H1 (cell line): ENCODE data around the gene PHC3. TPM values are rescaled to one million over a fixed set of nuclear protein-coding genes. Genes with fewer than 3 reads are reported as not detected.

Experiments used
- BACH1 ChIP-seq: IDR thresholded peaks from 2 replicates; pipeline ENCODE4 v1.6.1; 2012; ENCODE audit warnings: low read length, improper control_type of control experiment
- CHD1 ChIP-seq: IDR thresholded peaks from 2 replicates; pipeline ENCODE4 v1.6.1; 2012; ENCODE audit warnings: low read depth, low read length, improper control_type of control experiment
- CREB1 ChIP-seq: IDR thresholded peaks from 2 replicates; pipeline ENCODE4 v1.6.1; 2012; ENCODE audit warnings: inconsistent platforms
- KDM1A ChIP-seq: fragments of 200-600, 300-600 bp; sonication (generic); IDR thresholded peaks from 2 replicates; pipeline ENCODE4 v1.7.1; 2016; ENCODE audit warnings: mild to moderate bottlenecking, low read length, borderline replicate concordance
- SIN3A ChIP-seq, 2 experiments: IDR thresholded peaks in 1 of 2; conservative IDR thresholded peaks in 1 of 2; 2 replicates each; pipeline ENCODE4 v1.6.1; 2011 to 2012; ENCODE audit warnings: low read length in 2 of 2, improper control_type of control experiment in 1 of 2, low read depth in 1 of 2, mild to moderate bottlenecking in 1 of 2
- polyA plus RNA-seq, 7 experiments: library from polyadenylated mRNA; depleted of rRNA in 3 of 7; stranded (reverse) in 5 of 7; unstranded in 2 of 7; fragments of >200 nt in 5 of 7; fragments of 200-250 nt in 2 of 7; gene quantifications; 1 replicate in 5 of 7; 2 replicates in 1 of 7; 4 replicates in 1 of 7; pipeline versions ENCODE4 v1.2.1 to v1.2.3, GENCODE V29; 2011 to 2013; ENCODE audit warnings: missing spikeins in 2 of 7, mixed read lengths in 2 of 7
- total RNA-seq: library from RNA; stranded (reverse); fragmentation: NEBNext Ultra II Directional; extraction: Animal tissue kit (Norgen Biotek cat#: 25700); gene quantifications from 2 replicates; pipeline ENCODE4 v1.2.1, GENCODE V29; 2021

Gene PHC3
- total and polyA plus RNA-seq, 2 of the 8 experiments (the other 6 are each of a cell fraction or from before 2014, with no cell fraction given) = 26.4 to 29.2 TPM

- TF ChIP-seq BACH1 (no peak), CHD1 (no peak), KDM1A (no peak), CREB1 (no peak), SIN3A (conservative IDR thresholded peaks at IDR 0.05 in 1 of 2, IDR thresholded peaks at IDR 0.05 in 1 of 2; ENCODE audit: low read depth in 1 of 2, low read length in 2 of 2) (no peak)
- TF ChIP-seq, all 59 proteins: peak for 0
Observed at GRCh38 chr3:170044271-170044670, 137.3 kb downstream of the PHC3 start (continued).
